Left cardiac atrium (tissue), 4 donors: ENCODE measurements around the gene RAD23A. TPM values are rescaled to one million over a fixed set of nuclear protein-coding genes. Genes with fewer than 3 reads are reported as not detected.
"Not testable (repeated sequence)": the region's sequence is repeated elsewhere in the genome, so short reads cannot be mapped to it uniquely, and the experiment has no call there.

ENCODE experiments used
- ATAC-seq, 2 donors: fragments of 200-7000 bp; cut with Tn5 transposase; one replicate each; pipeline ENCODE4 v1.9.1; 2020; ENCODE audit warnings: mild to moderate bottlenecking in 2 of 2, moderate library complexity in 2 of 2
- DNase-seq: peaks from one replicate; pipeline ENCODE4 v3.0.0-alpha.2; 2020
- intact Hi-C, 2 donors: fragments of 100-400 bp; cut with DNase I; formaldehyde crosslinking; loops; one replicate each; pipeline versions ENCODE4 v1.14.1 to v1.15.1; 2022 to 2023
- total RNA-seq, 2 donors: library from RNA; stranded (reverse); fragmentation: NEBNext Ultra II Directional; extraction: Animal tissue kit (Norgen Biotek cat#: 25700); gene quantifications; one replicate each; pipeline ENCODE4 v1.2.1, GENCODE V29; 2021
- donor health status: DM: no; HTN: yes; CAD: no.
- donor health status: DM: no; HTN: yes; CAD: no; lungs with severe emphysema.
- donor health status: DM: yes; HTN: yes; CAD: no.
- donor health status: Dilated cardiomyopathy.

RAD23A gene
- total RNA-seq, 2 donors from 2014 or later = 113 to 131 TPM

DNA sequence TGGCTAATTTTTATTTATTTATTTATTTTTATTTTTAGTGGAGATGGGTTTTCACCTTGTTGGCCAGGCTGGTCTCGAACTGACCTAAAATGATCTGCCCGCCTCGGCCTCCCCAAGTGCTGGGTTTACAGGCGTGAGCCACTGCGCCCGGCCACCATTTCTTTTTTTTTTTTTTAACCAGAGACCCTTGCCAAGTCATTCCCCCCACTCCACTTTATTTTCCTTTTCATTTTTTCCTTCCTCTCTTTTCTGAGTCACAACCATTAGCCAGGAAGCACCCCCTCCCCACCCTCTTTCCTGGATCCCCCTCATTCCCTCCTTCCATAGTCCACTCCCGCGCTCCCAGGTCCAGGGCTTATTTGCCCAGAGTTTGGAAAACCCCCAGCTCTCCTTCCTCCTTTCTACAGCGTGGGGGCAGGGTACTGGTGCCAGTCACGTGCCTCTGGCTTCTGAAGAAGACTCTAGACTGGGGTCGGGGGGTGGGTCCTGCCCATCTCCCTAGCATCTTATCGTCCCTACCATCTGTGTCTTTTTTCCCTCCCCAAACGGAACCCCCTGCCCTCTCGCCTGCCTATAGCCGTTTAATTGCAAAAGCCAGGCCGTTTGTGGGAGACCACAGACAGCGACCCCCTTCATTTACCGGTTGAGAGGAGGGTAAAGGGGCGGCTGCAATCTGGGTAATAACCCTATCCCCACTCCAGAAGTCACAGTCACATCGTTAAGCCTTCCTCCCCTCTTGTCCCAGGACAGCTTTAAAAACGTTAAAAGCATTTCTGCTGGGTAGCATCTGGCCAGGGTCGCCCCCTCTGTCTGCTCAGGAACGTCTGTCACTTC, 8.4 kb upstream of the RAD23A start:
- ATAC-seq = no peak
- no peak for DNase-seq
- intact Hi-C loops = no loop called here

DNA sequence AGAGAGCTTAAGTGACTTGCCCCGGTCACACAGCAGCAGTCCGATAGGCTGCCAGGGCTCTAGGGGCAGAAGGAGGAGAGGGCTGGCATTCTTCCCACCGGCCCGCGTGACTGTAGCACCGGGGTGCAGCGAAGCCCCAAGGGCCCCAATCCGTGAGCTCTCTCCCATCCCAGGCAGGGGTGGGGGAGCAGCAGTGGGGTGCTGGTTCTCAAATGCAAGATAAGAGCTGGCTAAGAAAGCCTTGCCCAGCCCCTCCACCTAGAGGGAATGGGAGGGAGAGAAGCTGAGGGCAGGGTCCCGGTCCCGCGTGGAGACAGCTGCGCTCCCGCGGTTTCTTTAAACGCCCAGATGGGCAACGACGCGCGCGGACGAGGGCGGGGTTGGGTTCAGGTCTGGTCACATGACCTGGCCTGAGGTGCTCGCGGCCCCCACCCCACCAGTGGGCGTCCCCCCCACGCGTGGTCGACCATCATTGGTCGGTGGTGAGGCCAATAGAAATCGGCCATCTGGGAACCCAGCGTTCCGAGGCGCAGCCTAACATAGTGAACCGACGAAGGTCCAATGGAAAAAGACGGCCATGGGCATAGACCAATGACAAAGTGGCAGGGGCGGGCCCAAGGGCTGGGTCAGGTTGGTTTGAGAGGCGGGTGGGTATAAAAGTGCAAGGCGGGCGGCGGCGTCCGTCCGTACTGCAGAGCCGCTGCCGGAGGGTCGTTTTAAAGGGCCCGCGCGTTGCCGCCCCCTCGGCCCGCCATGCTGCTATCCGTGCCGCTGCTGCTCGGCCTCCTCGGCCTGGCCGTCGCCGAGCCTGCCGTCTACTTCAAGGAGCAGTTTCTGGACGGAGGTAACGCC, 7.5 kb upstream of the RAD23A start, which contains the start of gene CALR:
Gene CALR, plus strand, starts transcription at position 683 of the 852 bp plus-strand sequence. Its CDS starts 71 bp downstream, at position 754.
- ATAC-seq (peak; percentile 94 to 96), DNase-seq (peak; percentile 100)
- intact Hi-C loops = no loop called here

DNA sequence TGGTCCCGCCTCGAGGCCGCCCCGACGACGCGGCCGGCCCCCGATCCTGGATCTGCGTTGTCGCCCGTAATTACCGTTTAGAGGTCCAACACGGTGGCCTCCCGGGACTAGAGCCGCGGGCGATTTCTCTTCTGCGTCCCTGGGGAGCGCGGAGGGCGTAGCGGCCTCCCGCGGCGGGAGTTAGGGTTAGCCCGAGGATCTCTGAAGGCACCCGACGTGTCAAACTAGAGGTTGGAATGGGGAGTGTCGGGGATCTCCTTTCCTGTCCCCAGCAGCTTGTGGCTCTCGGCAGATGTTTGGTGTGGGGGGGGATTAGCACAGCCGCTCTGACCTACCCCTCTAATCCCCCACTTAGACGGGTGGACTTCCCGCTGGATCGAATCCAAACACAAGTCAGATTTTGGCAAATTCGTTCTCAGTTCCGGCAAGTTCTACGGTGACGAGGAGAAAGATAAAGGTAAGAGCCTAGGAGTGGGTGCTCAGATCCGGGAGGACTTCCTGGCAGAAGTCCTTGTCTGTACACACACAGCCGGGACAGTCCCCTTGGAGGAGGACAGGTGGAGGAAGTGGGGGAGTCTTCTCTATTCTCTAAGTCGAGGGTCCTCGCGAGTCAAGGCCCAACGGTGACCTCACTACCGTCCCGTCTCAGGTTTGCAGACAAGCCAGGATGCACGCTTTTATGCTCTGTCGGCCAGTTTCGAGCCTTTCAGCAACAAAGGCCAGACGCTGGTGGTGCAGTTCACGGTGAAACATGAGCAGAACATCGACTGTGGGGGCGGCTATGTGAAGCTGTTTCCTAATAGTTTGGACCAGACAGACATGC, 6.7 kb upstream of the RAD23A start:
- intact Hi-C loops = no loop called here
- DNase-seq (no peak), ATAC-seq (peak; percentile 19 to 22)

DNA sequence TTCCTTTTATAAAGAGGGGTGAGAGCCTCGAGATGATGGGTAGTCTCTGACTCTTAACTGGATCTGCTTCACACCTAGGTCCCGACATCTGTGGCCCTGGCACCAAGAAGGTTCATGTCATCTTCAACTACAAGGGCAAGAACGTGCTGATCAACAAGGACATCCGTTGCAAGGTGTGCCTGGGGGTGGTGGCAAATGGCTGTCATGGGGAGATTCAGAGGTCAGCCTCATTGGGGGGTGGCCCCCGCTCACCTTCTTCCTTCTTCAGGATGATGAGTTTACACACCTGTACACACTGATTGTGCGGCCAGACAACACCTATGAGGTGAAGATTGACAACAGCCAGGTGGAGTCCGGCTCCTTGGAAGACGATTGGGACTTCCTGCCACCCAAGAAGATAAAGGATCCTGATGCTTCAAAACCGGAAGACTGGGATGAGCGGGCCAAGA, 5.7 kb upstream of the RAD23A start:
- ATAC-seq = no peak
- DNase-seq = no peak
- intact Hi-C loops = no loop called here

DNA sequence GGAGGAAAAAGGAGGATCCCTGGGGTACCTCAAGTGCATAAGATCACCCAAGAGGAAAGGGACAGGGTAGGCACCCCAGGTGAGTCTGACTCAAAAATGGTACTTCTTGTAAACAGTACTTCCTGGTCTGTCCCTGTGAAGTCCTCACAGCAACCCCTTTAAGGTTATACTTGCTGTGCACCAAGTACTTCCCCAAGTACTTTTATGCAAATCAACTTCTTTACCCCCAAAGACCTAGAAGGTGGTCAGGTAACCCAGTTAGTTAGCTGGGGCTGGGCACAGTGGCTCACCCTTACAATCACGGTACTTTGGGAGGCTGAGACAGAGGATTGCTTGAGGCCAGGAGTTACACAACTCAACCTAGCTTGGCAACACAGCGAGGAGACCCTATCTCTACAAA, 4.8 kb upstream of the RAD23A start:
- DNase-seq (no peak), ATAC-seq (no peak)
- intact Hi-C loops = no loop called here

DNA sequence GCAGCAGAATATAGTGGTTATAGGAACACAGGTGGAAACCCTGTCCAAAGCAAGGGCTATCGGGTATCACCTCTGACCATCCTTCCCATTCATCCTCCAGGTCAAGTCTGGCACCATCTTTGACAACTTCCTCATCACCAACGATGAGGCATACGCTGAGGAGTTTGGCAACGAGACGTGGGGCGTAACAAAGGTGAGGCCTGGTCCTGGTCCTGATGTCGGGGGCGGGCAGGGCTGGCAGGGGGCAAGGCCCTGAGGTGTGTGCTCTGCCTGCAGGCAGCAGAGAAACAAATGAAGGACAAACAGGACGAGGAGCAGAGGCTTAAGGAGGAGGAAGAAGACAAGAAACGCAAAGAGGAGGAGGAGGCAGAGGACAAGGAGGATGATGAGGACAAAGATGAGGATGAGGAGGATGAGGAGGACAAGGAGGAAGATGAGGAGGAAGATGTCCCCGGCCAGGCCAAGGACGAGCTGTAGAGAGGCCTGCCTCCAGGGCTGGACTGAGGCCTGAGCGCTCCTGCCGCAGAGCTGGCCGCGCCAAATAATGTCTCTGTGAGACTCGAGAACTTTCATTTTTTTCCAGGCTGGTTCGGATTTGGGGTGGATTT, 2.1 kb upstream of the RAD23A start:
- intact Hi-C loops = no loop called here
- DNase-seq = no peak
- ATAC-seq = no peak

DNA sequence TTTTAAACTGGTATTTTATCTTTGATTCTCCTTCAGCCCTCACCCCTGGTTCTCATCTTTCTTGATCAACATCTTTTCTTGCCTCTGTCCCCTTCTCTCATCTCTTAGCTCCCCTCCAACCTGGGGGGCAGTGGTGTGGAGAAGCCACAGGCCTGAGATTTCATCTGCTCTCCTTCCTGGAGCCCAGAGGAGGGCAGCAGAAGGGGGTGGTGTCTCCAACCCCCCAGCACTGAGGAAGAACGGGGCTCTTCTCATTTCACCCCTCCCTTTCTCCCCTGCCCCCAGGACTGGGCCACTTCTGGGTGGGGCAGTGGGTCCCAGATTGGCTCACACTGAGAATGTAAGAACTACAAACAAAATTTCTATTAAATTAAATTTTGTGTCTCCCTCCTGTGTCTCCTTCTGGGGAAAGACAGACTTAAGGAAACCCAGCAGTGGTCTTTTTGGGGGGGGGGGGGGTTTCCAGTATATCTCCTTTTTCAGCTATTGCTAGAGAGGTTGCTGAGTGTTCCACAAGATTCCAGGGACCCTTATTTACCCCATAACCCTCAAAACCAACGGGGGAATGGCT, 1.5 kb upstream of the RAD23A start:
- no peak for DNase-seq
- intact Hi-C loops = no loop called here
- no peak for ATAC-seq

DNA sequence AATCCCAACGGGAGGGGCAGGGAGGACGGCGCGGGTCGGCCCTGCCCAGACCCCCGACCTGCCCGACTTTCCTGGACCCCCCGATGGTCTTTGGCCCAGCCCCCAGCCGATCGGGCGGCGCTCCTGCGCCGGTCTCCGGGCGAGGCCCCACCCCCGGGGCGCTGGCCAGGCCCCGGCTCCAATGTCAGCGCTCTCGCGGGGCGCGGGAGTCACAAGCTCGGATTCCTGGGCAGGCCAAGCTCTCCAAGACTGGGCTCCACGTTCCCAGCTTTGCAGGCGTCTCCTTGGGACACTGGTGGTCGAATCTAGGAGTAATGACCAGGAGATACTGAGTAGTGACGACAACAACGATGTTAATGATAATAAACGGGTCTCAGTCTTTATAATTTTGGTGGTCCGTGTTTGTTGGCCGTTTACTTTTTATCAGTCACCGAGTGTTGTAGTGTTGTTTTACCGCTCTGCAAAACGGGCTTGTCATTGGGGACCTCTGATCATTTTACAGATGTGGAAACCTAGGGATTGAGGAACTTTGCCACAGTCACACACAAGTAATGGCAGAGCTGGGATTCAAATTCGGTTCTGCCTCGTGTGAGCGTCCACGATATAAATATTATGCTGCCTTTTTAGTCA, 545 bp downstream of the RAD23A start:
- DNase-seq = peak; percentile 82
- ATAC-seq = peak; percentile 85
- intact Hi-C loops = no loop called here

DNA sequence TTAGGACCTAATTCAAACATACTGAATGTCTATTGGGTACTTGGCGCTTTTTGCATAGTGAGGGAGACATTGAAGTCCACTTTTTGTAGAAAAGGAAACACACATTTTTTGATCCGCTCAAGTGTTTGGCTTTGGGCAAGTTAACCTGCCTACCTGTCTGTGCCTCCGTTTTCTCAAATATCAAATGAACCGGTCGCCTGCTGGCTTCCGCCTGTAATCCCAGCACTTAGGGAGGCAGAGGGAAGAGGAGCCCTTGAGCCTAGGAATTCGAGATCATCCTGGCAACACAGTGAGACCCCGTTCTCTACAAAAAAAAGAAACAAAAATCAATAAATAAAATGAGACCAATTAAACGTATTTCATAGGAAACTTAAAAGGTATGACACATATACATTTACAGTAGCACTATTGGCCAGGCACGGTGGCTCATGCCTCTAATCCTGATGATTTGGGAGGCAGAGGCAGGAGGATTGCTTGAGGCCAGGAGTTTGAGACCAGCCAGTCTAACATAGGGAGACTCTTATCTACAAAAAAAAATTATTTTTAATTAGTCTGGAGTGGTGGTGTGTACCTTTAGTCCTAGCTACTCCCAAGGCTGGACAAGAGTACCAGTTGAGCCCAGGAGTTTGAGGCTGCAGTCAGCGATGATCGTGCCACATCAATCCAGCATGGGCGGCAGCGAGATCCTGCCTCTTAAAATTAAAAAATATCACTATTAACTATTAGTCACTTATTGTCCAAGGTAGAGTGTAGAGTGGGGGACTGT, 1.3 kb downstream of the RAD23A start:
- DNase-seq = no peak
- no peak for ATAC-seq
- intact Hi-C loops = no loop called here

DNA sequence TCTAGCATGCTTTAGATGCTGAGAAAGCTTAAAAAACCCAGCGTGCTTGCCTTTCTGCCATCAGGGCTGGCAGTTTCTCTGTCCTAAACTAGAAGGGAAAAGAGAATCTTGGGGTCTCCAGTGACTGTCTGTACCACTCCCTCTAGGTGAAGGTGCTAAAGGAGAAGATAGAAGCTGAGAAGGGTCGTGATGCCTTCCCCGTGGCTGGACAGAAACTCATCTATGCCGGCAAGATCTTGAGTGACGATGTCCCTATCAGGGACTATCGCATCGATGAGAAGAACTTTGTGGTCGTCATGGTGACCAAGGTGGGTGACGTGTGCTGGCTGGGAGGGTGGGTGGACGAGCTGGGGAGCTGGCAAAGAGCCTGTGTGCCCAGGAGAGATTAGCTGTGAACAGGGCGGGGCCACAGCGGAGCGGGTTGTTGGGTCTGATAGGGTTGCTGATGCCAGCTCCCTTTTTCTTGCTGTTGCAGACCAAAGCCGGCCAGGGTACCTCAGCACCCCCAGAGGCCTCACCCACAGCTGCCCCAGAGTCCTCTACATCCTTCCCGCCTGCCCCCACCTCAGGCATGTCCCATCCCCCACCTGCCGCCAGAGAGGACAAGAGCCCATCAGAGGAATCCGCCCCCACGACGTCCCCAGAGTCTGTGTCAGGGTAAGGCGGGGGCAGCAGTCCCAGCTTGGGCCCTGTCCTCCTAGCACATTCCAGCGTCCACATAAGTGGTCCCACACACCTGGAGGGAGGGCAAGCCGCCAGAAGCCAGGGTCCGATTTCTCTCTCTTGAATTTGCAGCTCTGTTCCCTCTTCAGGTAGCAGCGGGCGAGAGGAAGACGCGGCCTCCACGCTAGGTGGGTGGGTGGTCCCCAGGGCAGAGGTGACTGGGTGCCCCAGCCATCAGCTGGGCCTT, 2.3 kb downstream of the RAD23A start:
- ATAC-seq = no peak
- no peak for DNase-seq
- intact Hi-C loops = no loop called here

DNA sequence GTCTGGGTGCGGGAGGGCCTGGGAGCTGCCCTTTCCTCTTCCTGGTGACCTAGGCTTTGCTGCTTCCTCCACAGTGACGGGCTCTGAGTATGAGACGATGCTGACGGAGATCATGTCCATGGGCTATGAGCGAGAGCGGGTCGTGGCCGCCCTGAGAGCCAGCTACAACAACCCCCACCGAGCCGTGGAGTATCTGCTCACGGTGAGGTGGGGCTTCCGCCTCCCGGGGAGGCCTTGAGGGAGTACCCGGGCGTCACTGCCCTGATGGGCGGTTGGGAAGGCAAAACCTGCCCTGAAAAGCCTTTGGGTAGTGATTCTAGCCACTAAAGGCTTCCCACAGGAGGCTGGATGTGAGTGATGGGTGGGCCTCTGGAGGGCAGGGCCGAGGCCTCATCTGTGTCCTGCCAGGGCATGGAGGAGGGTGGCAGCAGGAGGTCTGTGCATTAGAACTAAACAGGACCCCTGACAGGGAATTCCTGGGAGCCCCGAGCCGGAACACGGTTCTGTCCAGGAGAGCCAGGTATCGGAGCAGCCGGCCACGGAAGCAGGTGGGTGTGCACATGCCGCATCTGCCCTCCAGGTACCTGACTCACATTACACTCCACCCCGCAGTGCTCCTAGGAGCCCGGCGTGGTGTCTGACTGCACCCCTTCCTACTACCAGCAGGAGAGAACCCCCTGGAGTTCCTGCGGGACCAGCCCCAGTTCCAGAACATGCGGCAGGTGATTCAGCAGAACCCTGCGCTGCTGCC, 3.1 kb downstream of the RAD23A start:
- no peak for DNase-seq
- ATAC-seq = no peak
- intact Hi-C loops = no loop called here

DNA sequence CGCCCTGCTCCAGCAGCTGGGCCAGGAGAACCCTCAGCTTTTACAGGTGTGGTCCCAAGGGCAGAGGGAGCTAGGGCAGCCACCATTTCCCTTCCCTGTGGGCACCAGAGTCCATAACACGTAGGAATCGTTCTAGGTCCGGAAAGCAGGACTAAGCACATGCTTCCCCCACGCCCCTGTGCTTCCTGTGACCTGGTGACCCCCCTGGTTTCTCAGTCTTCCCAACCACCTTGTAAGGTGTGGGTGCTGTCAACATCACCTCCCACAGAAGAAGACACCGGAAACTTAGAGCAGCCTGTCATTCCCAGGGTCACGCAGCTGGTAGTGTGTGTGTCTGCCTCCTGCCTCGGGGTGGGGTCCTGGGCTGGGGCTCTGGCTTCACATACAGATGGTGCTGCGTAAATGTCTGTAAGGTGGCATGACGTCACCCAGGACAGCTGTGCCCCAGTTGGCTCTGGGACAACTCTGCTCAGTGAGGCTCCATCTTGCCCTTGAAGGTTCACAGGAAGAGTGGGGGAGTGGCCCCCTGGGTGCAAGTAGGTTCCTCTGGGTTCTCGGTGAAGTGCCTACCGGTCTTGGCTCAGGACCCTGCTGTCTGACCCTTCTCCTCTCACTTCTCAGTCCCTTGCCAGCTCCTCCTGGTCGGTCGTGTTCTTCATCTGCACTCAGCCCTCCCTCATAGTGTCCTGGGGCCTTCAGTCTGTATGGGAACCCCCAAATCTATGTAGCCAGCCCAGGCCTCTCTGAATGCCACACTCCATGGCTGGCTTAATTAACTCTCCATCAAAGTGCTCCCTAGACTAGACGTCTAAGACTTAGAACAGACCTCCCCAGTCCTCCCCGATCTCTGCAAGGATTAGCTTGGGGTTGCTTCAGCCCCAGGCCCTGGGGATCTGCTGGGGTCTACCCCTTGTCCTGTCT, 4.0 kb downstream of the RAD23A start:
- no peak for ATAC-seq
- intact Hi-C loops = no loop called here
- no peak for DNase-seq

DNA sequence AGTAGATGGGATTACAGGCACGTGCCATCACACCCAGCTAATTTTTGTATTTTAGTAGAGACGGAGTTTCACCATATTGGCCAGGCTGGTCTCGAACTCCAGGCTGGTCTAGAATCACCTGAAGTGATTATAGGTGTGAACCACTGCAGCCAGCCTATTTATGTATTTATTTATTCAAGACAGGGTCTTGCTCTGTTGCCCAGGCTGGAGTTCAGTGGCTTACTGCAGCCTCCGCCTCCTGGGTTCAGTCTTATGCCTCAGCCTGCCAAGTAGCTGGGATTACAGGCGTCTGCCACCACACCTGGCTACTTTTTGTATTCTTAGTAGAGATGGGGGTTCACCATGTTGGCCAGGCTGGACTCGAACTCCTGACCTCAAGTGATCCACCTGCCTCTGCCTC, 6.4 kb downstream of the RAD23A start:
- intact Hi-C loops, DNase-seq, ATAC-seq: not testable (repeated sequence)

DNA sequence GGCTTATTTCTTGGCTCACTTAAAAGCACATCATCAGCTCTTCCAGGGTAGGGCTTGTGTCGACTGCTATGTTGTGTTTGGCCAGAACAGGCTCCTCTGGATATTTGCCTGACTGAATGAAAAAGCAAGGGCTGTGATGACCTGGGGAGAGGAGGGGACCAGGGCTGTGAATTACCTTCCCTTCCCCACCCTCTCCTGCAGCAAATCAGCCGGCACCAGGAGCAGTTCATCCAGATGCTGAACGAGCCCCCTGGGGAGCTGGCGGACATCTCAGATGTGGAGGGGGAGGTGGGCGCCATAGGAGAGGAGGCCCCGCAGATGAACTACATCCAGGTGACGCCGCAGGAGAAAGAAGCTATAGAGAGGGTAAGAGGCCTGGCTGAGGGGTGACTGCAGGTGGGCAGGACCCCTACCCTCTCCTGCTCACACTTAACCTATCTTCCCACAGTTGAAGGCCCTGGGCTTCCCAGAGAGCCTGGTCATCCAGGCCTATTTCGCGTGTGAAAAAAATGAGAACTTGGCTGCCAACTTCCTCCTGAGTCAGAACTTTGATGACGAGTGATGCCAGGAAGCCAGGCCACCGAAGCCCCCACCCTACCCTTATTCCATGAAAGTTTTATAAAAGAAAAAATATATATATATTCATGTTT, 7.0 kb downstream of the RAD23A start:
- ATAC-seq (peak in 1 of 2 donors; percentile 15), DNase-seq (peak; percentile 54)
- intact Hi-C loops = no loop called here
